ENCODE data around the gene UXS1.

UXS1 gene

GRCh38 chr2:106076941-106077340 lies 117.2 kb downstream of the UXS1 start:
- Histone ChIP-seq H2AFZ (ENCODE audit: low read length, unreplicated experiment) (no peak overlapping the region), H3K79me2 (ENCODE audit: control insufficient read depth, insufficient read depth, low read length, unreplicated experiment) (no peaks in the 10 kb centered on the region), H3K27ac (ENCODE audit: low read depth, low read length) (no peak overlapping the region), H3K36me3 (ENCODE audit: insufficient read depth, low read length) (no peaks in the 10 kb centered on the region), H3K27me3 (ENCODE audit: insufficient read depth, low read length) (peaks cover 39% of the 10 kb centered on the region), H3K4me1 (ENCODE audit: control insufficient read depth, insufficient read depth, low read length, unreplicated experiment) (no peaks in the 10 kb centered on the region), H3K4me3 (ENCODE audit: low read depth, low read length) (no peak overlapping the region)

GRCh38 chr2:106075048-106075447 lies 119.1 kb downstream of the UXS1 start:
- H3K4me3 ChIP-seq (ENCODE audit: low read depth, low read length): no peak overlapping the region
- no peaks in the 10 kb centered on the region for H3K79me2 ChIP-seq (ENCODE audit: control insufficient read depth, insufficient read depth, low read length, unreplicated experiment)
- no peaks in the 10 kb centered on the region for H3K4me1 ChIP-seq (ENCODE audit: control insufficient read depth, insufficient read depth, low read length, unreplicated experiment)
- no peak overlapping the region for H2AFZ ChIP-seq (ENCODE audit: low read length, unreplicated experiment)
- peaks cover 36% of the 10 kb centered on the region for H3K27me3 ChIP-seq (ENCODE audit: insufficient read depth, low read length)
- H3K36me3 ChIP-seq (ENCODE audit: insufficient read depth, low read length): no peaks in the 10 kb centered on the region
- no peak overlapping the region for H3K27ac ChIP-seq (ENCODE audit: low read depth, low read length)

- Histone ChIP-seq H3K36me3 (ENCODE audit: insufficient read depth, low read length) (no peaks in the 10 kb centered on the region), H3K4me3 (ENCODE audit: low read depth, low read length) (no peak overlapping the region), H2AFZ (ENCODE audit: low read length, unreplicated experiment) (no peak overlapping the region), H3K4me1 (ENCODE audit: control insufficient read depth, insufficient read depth, low read length, unreplicated experiment) (no peaks in the 10 kb centered on the region), H3K27me3 (ENCODE audit: insufficient read depth, low read length) (peaks cover 44% of the 10 kb centered on the region), H3K27ac (ENCODE audit: low read depth, low read length) (no peak overlapping the region), H3K79me2 (ENCODE audit: control insufficient read depth, insufficient read depth, low read length, unreplicated experiment) (no peaks in the 10 kb centered on the region)
These were observed 120.3 kb downstream of the UXS1 start for GRCh38 chr2:106073678-106074406.

- Histone ChIP-seq H2AFZ (ENCODE audit: low read length, unreplicated experiment) (no peak overlapping the region), H3K27me3 (ENCODE audit: insufficient read depth, low read length) (peaks cover 58% of the 10 kb centered on the region), H3K4me3 (ENCODE audit: low read depth, low read length) (no peak overlapping the region), H3K36me3 (ENCODE audit: insufficient read depth, low read length) (no peaks in the 10 kb centered on the region), H3K4me1 (ENCODE audit: control insufficient read depth, insufficient read depth, low read length, unreplicated experiment) (no peaks in the 10 kb centered on the region), H3K27ac (ENCODE audit: low read depth, low read length) (no peak overlapping the region), H3K79me2 (ENCODE audit: control insufficient read depth, insufficient read depth, low read length, unreplicated experiment) (no peaks in the 10 kb centered on the region)
These were observed 123.9 kb downstream of the UXS1 start for GRCh38 chr2:106070181-106070580.

GRCh38 chr2:106068451-106068850 lies 125.7 kb downstream of the UXS1 start:
- Histone ChIP-seq H2AFZ (ENCODE audit: low read length, unreplicated experiment) (no peak overlapping the region), H3K27me3 (ENCODE audit: insufficient read depth, low read length) (peaks cover 71% of the 10 kb centered on the region), H3K27ac (ENCODE audit: low read depth, low read length) (no peak overlapping the region), H3K4me1 (ENCODE audit: control insufficient read depth, insufficient read depth, low read length, unreplicated experiment) (no peaks in the 10 kb centered on the region), H3K79me2 (ENCODE audit: control insufficient read depth, insufficient read depth, low read length, unreplicated experiment) (no peaks in the 10 kb centered on the region), H3K36me3 (ENCODE audit: insufficient read depth, low read length) (no peaks in the 10 kb centered on the region), H3K4me3 (ENCODE audit: low read depth, low read length) (no peak overlapping the region)

GRCh38 chr2:106065983-106066820 lies 127.9 kb downstream of the UXS1 start:
- Histone ChIP-seq H2AFZ (ENCODE audit: low read length, unreplicated experiment) (no peak overlapping the region), H3K4me3 (ENCODE audit: low read depth, low read length) (no peak overlapping the region), H3K4me1 (ENCODE audit: control insufficient read depth, insufficient read depth, low read length, unreplicated experiment) (no peaks in the 10 kb centered on the region), H3K36me3 (ENCODE audit: insufficient read depth, low read length) (no peaks in the 10 kb centered on the region), H3K79me2 (ENCODE audit: control insufficient read depth, insufficient read depth, low read length, unreplicated experiment) (no peaks in the 10 kb centered on the region), H3K27ac (ENCODE audit: low read depth, low read length) (no peak overlapping the region), H3K27me3 (ENCODE audit: insufficient read depth, low read length) (peaks cover 58% of the 10 kb centered on the region)

- H3K79me2 ChIP-seq (ENCODE audit: control insufficient read depth, insufficient read depth, low read length, unreplicated experiment): no peaks in the 10 kb centered on the region
- H3K27me3 ChIP-seq (ENCODE audit: insufficient read depth, low read length): peaks cover 56% of the 10 kb centered on the region
- no peak overlapping the region for H3K27ac ChIP-seq (ENCODE audit: low read depth, low read length)
- no peaks in the 10 kb centered on the region for H3K36me3 ChIP-seq (ENCODE audit: insufficient read depth, low read length)
- no peak overlapping the region for H3K4me3 ChIP-seq (ENCODE audit: low read depth, low read length)
- no peak overlapping the region for H2AFZ ChIP-seq (ENCODE audit: low read length, unreplicated experiment)
- H3K4me1 ChIP-seq (ENCODE audit: control insufficient read depth, insufficient read depth, low read length, unreplicated experiment): no peaks in the 10 kb centered on the region
These were observed 128.7 kb downstream of the UXS1 start for GRCh38 chr2:106065268-106065982.

- Histone ChIP-seq H3K27ac (ENCODE audit: low read depth, low read length) (no peak overlapping the region), H3K79me2 (ENCODE audit: control insufficient read depth, insufficient read depth, low read length, unreplicated experiment) (no peaks in the 10 kb centered on the region), H2AFZ (ENCODE audit: low read length, unreplicated experiment) (no peak overlapping the region), H3K4me1 (ENCODE audit: control insufficient read depth, insufficient read depth, low read length, unreplicated experiment) (no peaks in the 10 kb centered on the region), H3K27me3 (ENCODE audit: insufficient read depth, low read length) (peaks cover 48% of the 10 kb centered on the region), H3K36me3 (ENCODE audit: insufficient read depth, low read length) (no peaks in the 10 kb centered on the region), H3K4me3 (ENCODE audit: low read depth, low read length) (no peak overlapping the region)
These were observed 130.9 kb downstream of the UXS1 start for GRCh38 chr2:106063181-106063580.

GRCh38 chr2:106062627-106063026 lies 131.5 kb downstream of the UXS1 start:
- peaks cover 44% of the 10 kb centered on the region for H3K27me3 ChIP-seq (ENCODE audit: insufficient read depth, low read length)
- H3K4me3 ChIP-seq (ENCODE audit: low read depth, low read length): no peak overlapping the region
- no peak overlapping the region for H2AFZ ChIP-seq (ENCODE audit: low read length, unreplicated experiment)
- H3K36me3 ChIP-seq (ENCODE audit: insufficient read depth, low read length): no peaks in the 10 kb centered on the region
- no peaks in the 10 kb centered on the region for H3K4me1 ChIP-seq (ENCODE audit: control insufficient read depth, insufficient read depth, low read length, unreplicated experiment)
- H3K27ac ChIP-seq (ENCODE audit: low read depth, low read length): no peak overlapping the region
- H3K79me2 ChIP-seq (ENCODE audit: control insufficient read depth, insufficient read depth, low read length, unreplicated experiment): no peaks in the 10 kb centered on the region

GRCh38 chr2:106061611-106062349 lies 132.3 kb downstream of the UXS1 start:
- H3K27me3 ChIP-seq (ENCODE audit: insufficient read depth, low read length): peaks cover 43% of the 10 kb centered on the region

More at GRCh38 chr2:106061611-106062349, 132.3 kb downstream of the UXS1 start:
- Histone ChIP-seq H2AFZ (ENCODE audit: low read length, unreplicated experiment) (no peak overlapping the region), H3K4me3 (ENCODE audit: low read depth, low read length) (no peak overlapping the region), H3K36me3 (ENCODE audit: insufficient read depth, low read length) (no peaks in the 10 kb centered on the region), H3K79me2 (ENCODE audit: control insufficient read depth, insufficient read depth, low read length, unreplicated experiment) (no peaks in the 10 kb centered on the region), H3K4me1 (ENCODE audit: control insufficient read depth, insufficient read depth, low read length, unreplicated experiment) (no peaks in the 10 kb centered on the region), H3K27ac (ENCODE audit: low read depth, low read length) (no peak overlapping the region)

All from ACC112 (cell line).